Esophagus squamous epithelium (tissue), 5 donors: ENCODE results near the gene YPEL2. TPM values are rescaled to one million over a fixed set of nuclear protein-coding genes. Genes with fewer than 3 reads are reported as not detected.
A peak's percentile ranks its signal among the peaks of the same experiment; 100 is the strongest.

Experiments
- DNase-seq: peaks from one replicate; lab custom pipeline; 2025; lab: John Stamatoyannopoulos, UW
- H3K27ac ChIP-seq, 4 donors: fragments of 200-600 bp; sonication (generic); one replicate each; pipeline ENCODE4 v1.5.1; 2016 to 2019; ENCODE audit warnings: mild to moderate bottlenecking in 1 of 4
- H3K27me3 ChIP-seq, 4 donors: fragments of 200-600 bp; sonication (generic); 1 replicate in 3 of 4; 2 replicates in 1 of 4; pipeline versions ENCODE4 v1.5.1 to v1.6.0; 2017 to 2021; ENCODE audit warnings: antibody characterized with exemption in 1 of 4
- H3K36me3 ChIP-seq, 3 donors: fragments of 200-600 bp; sonication (generic); one replicate each; pipeline ENCODE4 v1.5.1; 2016 to 2019
- H3K4me1 ChIP-seq, 3 donors: fragments of 200-600 bp; sonication (generic); one replicate each; pipeline ENCODE4 v1.5.1; 2017 to 2019
- H3K4me3 ChIP-seq, 4 donors: fragments of 200-600 bp; sonication (generic); 1 replicate in 3 of 4; 2 replicates in 1 of 4; pipeline ENCODE4 v1.5.1; 2016 to 2019; ENCODE audit warnings: mild to moderate bottlenecking in 2 of 4, moderate library complexity in 1 of 4
- H3K9me3 ChIP-seq, 3 donors: fragments of 200-600 bp; sonication (generic); one replicate each; pipeline ENCODE4 v1.5.1; 2016 to 2019
- CTCF ChIP-seq, 6 experiments: fragments of 450-650 bp in 4 of 6; fragments of 200-600 bp in 2 of 6; sonication (generic) in 2 of 6; IDR thresholded peaks; one replicate each; pipeline ENCODE4 v1.5.1; 2016 to 2019; ENCODE audit warnings: antibody characterized with exemption in 6 of 6, mild to moderate bottlenecking in 4 of 6, moderate library complexity in 4 of 6
- POLR2A ChIP-seq, 4 donors: fragments of 450-650 bp; IDR thresholded peaks; one replicate each; pipeline ENCODE4 v1.6.1; 2017; ENCODE audit warnings: antibody characterized with exemption in 4 of 4, mild to moderate bottlenecking in 4 of 4, moderate library complexity in 3 of 4
- WGBS, 2 donors: methylation state at CpG; one replicate each; pipeline ENCODE4 v1.1.5; 2018; 5-methylcytosine and 5-hydroxymethylcytosine counted together
- intact Hi-C: fragments of 100-400 bp; cut with DNase I; formaldehyde crosslinking; loops from one replicate; pipeline ENCODE4 v1.15.0; 2022
- total RNA-seq, 4 donors: library from RNA; depleted of rRNA; stranded (reverse); fragments of >200 nt; gene quantifications; one replicate each; pipeline ENCODE4 v1.1.0, GENCODE V29; 2016
- donor health status: DM: yes; HTN: yes; CAD: no.

The YPEL2 gene
- total RNA-seq, 4 donors from 2014 or later, result 5.5 to 18.3 (median 11.2) TPM

- no peak for TF ChIP-seq CTCF (IDR thresholded peaks at IDR 0.05)
- TF ChIP-seq POLR2A (IDR thresholded peaks at IDR 0.05), result no peak
- H3K27me3 ChIP-seq, result no peaks in the 10 kb centered on the region
- H3K4me3 ChIP-seq, result peak overlapping the region in 1 of 4 donors; percentile 1
- intact Hi-C loops, result no loop called here
- no peak for DNase-seq
- no peaks in the 10 kb centered on the region for H3K9me3 ChIP-seq
- no peaks in the 10 kb centered on the region for H3K36me3 ChIP-seq
- WGBS, 2 donors, result 75 to 80% methylated on average over 3 to 9 of the region's 10 CpGs
- peak overlapping the region; percentile 63 to 90 (median 86) for H3K27ac ChIP-seq
- H3K4me1 ChIP-seq, result peaks cover 57 to 99% (median 90%) of the 10 kb centered on the region in 3 donors
These were observed 39.3 kb downstream of the YPEL2 start for GRCh38 chr17:59370593-59371299.

GRCh38 chr17:59371416-59372100 lies 40.1 kb downstream of the YPEL2 start:
- peaks cover 51 to 96% (median 82%) of the 10 kb centered on the region in 3 donors for H3K4me1 ChIP-seq
- no peaks in the 10 kb centered on the region for H3K36me3 ChIP-seq
- H3K9me3 ChIP-seq, result no peaks in the 10 kb centered on the region
- H3K27ac ChIP-seq, result peak overlapping the region; percentile 63 to 90 (median 86)
- intact Hi-C loops, result no loop called here
- no peaks in the 10 kb centered on the region for H3K27me3 ChIP-seq
- DNase-seq, result no peak
- peak overlapping the region in 1 of 4 donors; percentile 18 for H3K4me3 ChIP-seq
- no peak for TF ChIP-seq CTCF (IDR thresholded peaks at IDR 0.05)
- TF ChIP-seq POLR2A (IDR thresholded peaks at IDR 0.05), result peak in 2 of 4 donors; percentile 21 to 40
- WGBS, 2 donors, result 49 to 62% methylated on average over 3 to 4 of the region's 5 CpGs

DNA sequence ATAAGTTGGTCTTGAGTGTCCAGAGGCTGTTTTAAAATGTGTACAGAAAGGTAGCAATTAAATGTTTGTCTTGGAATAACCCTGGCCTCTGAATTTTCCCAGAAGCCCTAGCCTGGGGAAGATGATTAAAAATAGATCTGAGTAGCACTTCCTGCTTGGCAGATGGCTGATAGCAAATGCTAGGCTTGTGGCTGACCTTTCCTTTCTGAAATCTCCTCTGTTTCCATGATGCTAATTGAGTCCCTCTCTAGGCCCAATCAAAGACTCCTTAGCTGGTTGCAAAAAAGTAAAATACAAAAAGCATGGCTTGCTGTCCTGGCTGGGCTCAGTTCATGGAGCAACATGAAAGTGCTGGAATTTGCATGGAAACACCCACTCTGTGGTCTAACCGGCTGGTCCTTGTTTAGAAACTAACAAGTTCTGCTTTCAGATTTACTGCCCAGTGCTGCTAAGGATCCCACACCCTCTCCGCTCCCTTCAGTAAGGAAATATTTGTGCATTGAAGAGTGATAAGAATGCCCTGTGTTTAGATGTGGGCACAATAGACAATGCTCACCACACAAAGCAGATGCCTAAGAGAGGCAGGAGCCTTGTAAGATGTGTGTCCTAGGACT lies 40.8 kb downstream of the YPEL2 start:
- peak overlapping the region in 1 of 4 donors; percentile 18 for H3K4me3 ChIP-seq
- 9 to 23% methylated on average over 2 of the region's 2 CpGs for WGBS, 2 donors
- no peak for DNase-seq

GRCh38 chr17:59373882-59374495 lies 42.5 kb downstream of the YPEL2 start:
- no peaks in the 10 kb centered on the region for H3K9me3 ChIP-seq
- no peak for TF ChIP-seq POLR2A (IDR thresholded peaks at IDR 0.05)
- TF ChIP-seq CTCF (IDR thresholded peaks at IDR 0.05), result no peak
- no peak overlapping the region for H3K4me3 ChIP-seq
- 49 to 70% methylated on average over 5 of the region's 5 CpGs for WGBS, 2 donors
- intact Hi-C loops, result no loop called here
- peaks cover 42 to 94% (median 79%) of the 10 kb centered on the region in 3 donors for H3K4me1 ChIP-seq
- no peaks in the 10 kb centered on the region for H3K27me3 ChIP-seq
- no peaks in the 10 kb centered on the region for H3K36me3 ChIP-seq
- H3K27ac ChIP-seq, result peak overlapping the region; percentile 63 to 90 (median 86)
- DNase-seq, result no peak

More for the DNA sequence above, 40.8 kb downstream of the YPEL2 start:
- peak in 2 of 4 donors; percentile 21 to 48 for TF ChIP-seq POLR2A (IDR thresholded peaks at IDR 0.05)
- TF ChIP-seq CTCF (IDR thresholded peaks at IDR 0.05), result no peak
- H3K36me3 ChIP-seq, result no peaks in the 10 kb centered on the region
- no peaks in the 10 kb centered on the region for H3K27me3 ChIP-seq
- intact Hi-C loops, result no loop called here
- H3K27ac ChIP-seq, result peak overlapping the region; percentile 63 to 90 (median 86)
- no peaks in the 10 kb centered on the region for H3K9me3 ChIP-seq
- H3K4me1 ChIP-seq, result peaks cover 46 to 94% (median 80%) of the 10 kb centered on the region in 3 donors
